OCI-LY1 (cell line): ENCODE results near the gene ZNF185.

ENCODE experiments used
- H2AFZ ChIP-seq: fragments of 200-600 bp; sonication (generic), shearing (Covaris generic); 2 replicates; pipeline ENCODE4 v1.6.0; 2014; ENCODE audit warnings: antibody characterized with exemption, mild to moderate bottlenecking, low read length
- H3F3A ChIP-seq: fragments of 200-600 bp; sonication (generic), shearing (Covaris generic); 2 replicates; pipeline ENCODE4 v1.6.0; 2014; ENCODE audit warnings: mild to moderate bottlenecking, antibody characterized with exemption, low read length, moderate library complexity; ENCODE audit not compliant: insufficient read depth
- H3K27ac ChIP-seq: fragments of 200-600 bp; sonication (generic); 2 replicates; pipeline ENCODE4 v1.5.1; 2014; ENCODE audit warnings: low read length, mixed run types, mild to moderate bottlenecking, low read depth; ENCODE audit not compliant: poor library complexity, severe bottlenecking
- H3K27me3 ChIP-seq: fragments of 200-600 bp; sonication (generic); 2 replicates; pipeline ENCODE4 v1.6.0; 2014; ENCODE audit warnings: antibody characterized with exemption, mild to moderate bottlenecking, low read length, moderate library complexity; ENCODE audit not compliant: insufficient read depth
- H3K36me3 ChIP-seq: fragments of 200-600 bp; sonication (generic); 2 replicates; pipeline ENCODE4 v1.6.1; 2014; ENCODE audit warnings: mild to moderate bottlenecking, antibody characterized with exemption, low read length, moderate library complexity, mixed read lengths; ENCODE audit not compliant: insufficient read depth
- H3K4me1 ChIP-seq: fragments of 200-600 bp; sonication (generic); 2 replicates; pipeline ENCODE4 v1.5.1; 2014; ENCODE audit warnings: mild to moderate bottlenecking, low read length, moderate library complexity; ENCODE audit not compliant: insufficient read depth, severe bottlenecking
- H3K4me2 ChIP-seq: fragments of 200-600 bp; sonication (generic), shearing (Covaris generic); 2 replicates; pipeline ENCODE4 v1.6.1; 2014; ENCODE audit warnings: low read length
- H3K4me3 ChIP-seq: fragments of 200-600 bp; sonication (generic); 2 replicates; pipeline ENCODE4 v1.5.1; 2014; ENCODE audit warnings: low read length, low read depth, mild to moderate bottlenecking, mixed read lengths; ENCODE audit not compliant: poor library complexity, severe bottlenecking
- H3K79me2 ChIP-seq: fragments of 200-600 bp; shearing (Covaris generic); 2 replicates; pipeline ENCODE4 v1.6.1; 2016; ENCODE audit warnings: mixed run types, low read length, mixed read lengths; ENCODE audit not compliant: insufficient read depth
- H3K9ac ChIP-seq: fragments of 200-600 bp; sonication (generic), shearing (Covaris generic); 2 replicates; pipeline ENCODE4 v1.6.1; 2014; ENCODE audit warnings: mild to moderate bottlenecking, low read length, mixed read lengths
- H3K9me2 ChIP-seq: fragments of 200-600 bp; sonication (generic), shearing (Covaris generic); 2 replicates; pipeline ENCODE4 v1.6.1; 2014; ENCODE audit warnings: low read depth, mild to moderate bottlenecking, low read length, mixed read lengths
- H3K9me3 ChIP-seq: fragments of 200-600 bp; shearing (Covaris generic); 2 replicates; pipeline ENCODE4 v1.6.1; 2014; ENCODE audit warnings: low read length, mixed read lengths
- H4K20me1 ChIP-seq: fragments of 200-600 bp; sonication (generic), shearing (Covaris generic); 2 replicates; pipeline ENCODE4 v1.6.0; 2016; ENCODE audit warnings: mild to moderate bottlenecking, low read length; ENCODE audit not compliant: insufficient read depth
- CTCF ChIP-seq: fragments of 200-600 bp; sonication (generic), shearing (Covaris generic); IDR thresholded peaks from 2 replicates; pipeline ENCODE4 v1.5.1; 2017; ENCODE audit warnings: mild to moderate bottlenecking, antibody characterized with exemption, low read length, moderate library complexity, mixed read lengths
- EZH2 ChIP-seq: fragments of 200-600 bp; sonication (generic), shearing (Covaris generic); IDR thresholded peaks from 2 replicates; pipeline ENCODE4 v1.8.0; 2017; ENCODE audit warnings: borderline replicate concordance, mixed run types, mild to moderate bottlenecking, antibody characterized with exemption, low read length, moderate library complexity, mixed read lengths

Gene ZNF185

GRCh38 chrX:152928761-152929400 lies 31.0 kb downstream of the ZNF185 start:
- H3K9me3 ChIP-seq = no peaks in the 10 kb centered on the region
- H3K4me3 ChIP-seq = no peak overlapping the region
- no peak overlapping the region for H2AFZ ChIP-seq
- H3K36me3 ChIP-seq = no peaks in the 10 kb centered on the region
- H3K27me3 ChIP-seq = no peaks in the 10 kb centered on the region
- H3K4me1 ChIP-seq = no peaks in the 10 kb centered on the region
- TF ChIP-seq CTCF = no peak
- TF ChIP-seq EZH2 = no peak
- H3K9me2 ChIP-seq = no peaks in the 10 kb centered on the region
- H4K20me1 ChIP-seq = no peaks in the 10 kb centered on the region
- H3F3A ChIP-seq = no peaks in the 10 kb centered on the region
- no peak overlapping the region for H3K9ac ChIP-seq
- H3K4me2 ChIP-seq = no peak overlapping the region
- H3K27ac ChIP-seq = no peak overlapping the region
- no peaks in the 10 kb centered on the region for H3K79me2 ChIP-seq

GRCh38 chrX:152929898-152930297 lies 32.0 kb downstream of the ZNF185 start:
- H3K9me2 ChIP-seq = no peaks in the 10 kb centered on the region
- no peak for TF ChIP-seq CTCF
- no peak for TF ChIP-seq EZH2

GRCh38 chrX:152930516-152930915 lies 32.6 kb downstream of the ZNF185 start:
- Histone ChIP-seq H3K4me2 (no peak overlapping the region), H3K4me1 (no peaks in the 10 kb centered on the region), H3K27ac (no peak overlapping the region), H3K9me2 (no peaks in the 10 kb centered on the region), H4K20me1 (no peaks in the 10 kb centered on the region), H3K27me3 (no peaks in the 10 kb centered on the region), H3K9ac (no peak overlapping the region), H3K79me2 (no peaks in the 10 kb centered on the region), H3K36me3 (no peaks in the 10 kb centered on the region), H3F3A (no peaks in the 10 kb centered on the region), H2AFZ (no peak overlapping the region), H3K4me3 (no peak overlapping the region), H3K9me3 (no peaks in the 10 kb centered on the region)
- TF ChIP-seq EZH2 (no peak), CTCF (no peak)

More at GRCh38 chrX:152929898-152930297, 32.0 kb downstream of the ZNF185 start:
- Histone ChIP-seq H2AFZ (no peak overlapping the region), H3K4me1 (no peaks in the 10 kb centered on the region), H3K36me3 (no peaks in the 10 kb centered on the region), H3K4me2 (no peak overlapping the region), H3K9ac (no peak overlapping the region), H3K4me3 (no peak overlapping the region), H3K27ac (no peak overlapping the region), H3K9me3 (no peaks in the 10 kb centered on the region), H4K20me1 (no peaks in the 10 kb centered on the region), H3F3A (no peaks in the 10 kb centered on the region), H3K79me2 (no peaks in the 10 kb centered on the region), H3K27me3 (no peaks in the 10 kb centered on the region)
